Aorta (tissue), 5 donors: Measurements from ENCODE around the gene SRPRB. TPM values are rescaled to one million over a fixed set of nuclear protein-coding genes. Genes with fewer than 3 reads are reported as not detected.

Experiments used
- ATAC-seq: fragments of 200-7000 bp; cut with Tn5 transposase; one replicate; pipeline ENCODE4 v1.9.1; 2022; ENCODE audit warnings: moderate library complexity; ENCODE audit not compliant: low FRiP score
- DNase-seq, 2 donors: peaks; one replicate each; pipeline ENCODE4 v3.0.0-alpha.2; 2020
- H3K27ac ChIP-seq, 2 donors: one replicate each; pipeline ENCODE4 v1.5.1; 2013; ENCODE audit warnings: low read length in 2 of 2, mild to moderate bottlenecking in 2 of 2, moderate library complexity in 2 of 2, control low read depth in 1 of 2, inconsistent platforms in 1 of 2, low read depth in 1 of 2
- H3K27me3 ChIP-seq, 2 donors: one replicate each; pipeline ENCODE4 v1.6.1; 2013; ENCODE audit warnings: control low read depth in 1 of 2, low read length in 1 of 2, mild to moderate bottlenecking in 1 of 2, moderate library complexity in 1 of 2; ENCODE audit not compliant: insufficient read depth in 2 of 2, control insufficient read depth in 1 of 2
- H3K36me3 ChIP-seq, 2 donors: one replicate each; pipeline ENCODE4 v1.6.1; 2013; ENCODE audit warnings: control low read depth in 1 of 2, low read length in 1 of 2, mild to moderate bottlenecking in 1 of 2; ENCODE audit not compliant: insufficient read depth in 2 of 2, control insufficient read depth in 1 of 2
- H3K4me1 ChIP-seq, 2 donors: one replicate each; pipeline ENCODE4 v1.6.1; 2013; ENCODE audit warnings: low read length in 2 of 2, control low read depth in 1 of 2, mild to moderate bottlenecking in 1 of 2, moderate library complexity in 1 of 2; ENCODE audit not compliant: insufficient read depth in 2 of 2, control insufficient read depth in 1 of 2
- H3K4me3 ChIP-seq, 2 donors: one replicate each; pipeline ENCODE4 v1.5.1; 2013; ENCODE audit warnings: low read length in 2 of 2, control low read depth in 1 of 2, mild to moderate bottlenecking in 1 of 2
- H3K9me3 ChIP-seq: one replicate; pipeline ENCODE4 v1.6.1; 2013; ENCODE audit warnings: mild to moderate bottlenecking, low read length; ENCODE audit not compliant: control insufficient read depth
- WGBS, 2 donors: extraction: QIAGEN DNeasy Blood & Tissue Kit; methylation state at CpG; one replicate each; pipeline ENCODE4 v1.1.7; 2013; 5-methylcytosine and 5-hydroxymethylcytosine counted together
- intact Hi-C, 2 donors: fragments of 100-400 bp; cut with DNase I; formaldehyde crosslinking; loops; one replicate each; pipeline versions ENCODE4 v1.14.2 to v1.15.0; 2022
- polyA plus RNA-seq, 2 donors: library from polyadenylated mRNA; stranded (reverse); fragments of 200-250 nt; gene quantifications; one replicate each; pipeline ENCODE4 v1.2.3, GENCODE V29; 2013
- total RNA-seq, 2 donors: library from RNA; stranded (reverse); fragmentation: NEBNext Ultra II Directional; extraction: Animal tissue kit (Norgen Biotek cat#: 25700); gene quantifications; one replicate each; pipeline ENCODE4 v1.2.1, GENCODE V29; 2021
- donor health status: healthy with polysubstance abuse.
- donor health status: Bipolar disorder and iron deficiency.
- donor health status: DM: no; HTN: no; CAD: no.
- donor health status: DM: no; HTN: no; CAD: no.
- donor health status: DM: yes; HTN: yes; CAD: no.

Gene SRPRB
- total and polyA plus RNA-seq, 4 donors: 8.6 to 33.6 (median 25.5) TPM

GRCh38 chr3:133829310-133829707 is 23.7 kb downstream of the SRPRB start:
- intact Hi-C loops: no loop called here

DNA sequence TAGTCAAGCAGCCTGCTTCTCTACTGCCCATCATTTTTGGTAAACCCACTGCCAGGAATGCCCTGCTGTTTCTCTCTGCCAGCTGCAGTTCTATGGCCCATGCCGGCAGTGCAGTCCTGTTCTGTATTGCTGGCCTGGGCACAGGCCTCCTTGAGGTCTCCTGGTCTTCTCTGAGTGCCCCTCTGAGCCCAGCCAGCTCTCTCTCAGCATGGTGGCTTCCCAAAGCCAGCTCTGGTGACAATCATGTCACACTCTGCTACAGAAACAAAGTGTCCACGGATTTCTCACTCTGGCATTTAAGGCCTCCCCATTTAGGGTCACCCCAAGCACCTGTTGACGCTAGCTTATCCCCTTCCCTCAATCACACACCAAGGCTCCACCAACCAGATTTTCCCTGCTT is 24.5 kb downstream of the SRPRB start:
- no peak overlapping the region for H3K27ac ChIP-seq
- H3K27me3 ChIP-seq: no peaks in the 10 kb centered on the region
- H3K4me1 ChIP-seq: no peaks in the 10 kb centered on the region
- ATAC-seq: no peak
- H3K36me3 ChIP-seq: no peaks in the 10 kb centered on the region
- intact Hi-C loops: no loop called here
- 87 to 88% methylated on average over 3 of the region's 3 CpGs for WGBS, 2 donors
- DNase-seq: no peak
- H3K9me3 ChIP-seq: no peaks in the 10 kb centered on the region
- H3K4me3 ChIP-seq: no peak overlapping the region

More at GRCh38 chr3:133829310-133829707, 23.7 kb downstream of the SRPRB start:
- WGBS, 2 donors: 18 to 24% methylated on average over 3 of the region's 3 CpGs
- no peak for ATAC-seq
- H3K27me3 ChIP-seq: no peaks in the 10 kb centered on the region
- H3K36me3 ChIP-seq: peaks cover 0 to under 1% of the 10 kb centered on the region in 2 donors
- no peaks in the 10 kb centered on the region for H3K9me3 ChIP-seq
- H3K4me1 ChIP-seq: no peaks in the 10 kb centered on the region
- no peak overlapping the region for H3K4me3 ChIP-seq
- no peak for DNase-seq
- no peak overlapping the region for H3K27ac ChIP-seq

- Histone ChIP-seq H3K27ac (no peak overlapping the region), H3K9me3 (no peaks in the 10 kb centered on the region), H3K4me3 (no peak overlapping the region), H3K27me3 (no peaks in the 10 kb centered on the region), H3K4me1 (no peaks in the 10 kb centered on the region), H3K36me3 (no peaks in the 10 kb centered on the region)
- DNase-seq (no peak), ATAC-seq (no peak)
- 87 to 89% methylated on average over 13 of the region's 13 CpGs for whole genome bisulfite sequencing, 2 donors
- intact Hi-C loops: no loop called here
Measured at GRCh38 chr3:133831966-133832801, 26.6 kb downstream of the SRPRB start.

GRCh38 chr3:133832802-133833144 is 27.2 kb downstream of the SRPRB start:
- 94 to 95% methylated on average over 10 of the region's 10 CpGs for WGBS, 2 donors

GRCh38 chr3:133833267-133833666 is 27.7 kb downstream of the SRPRB start:
- H3K4me3 ChIP-seq: no peak overlapping the region
- DNase-seq (no peak), ATAC-seq (no peak)
- 92 to 96% methylated on average over 5 of the region's 5 CpGs for WGBS, 2 donors
- H3K36me3 ChIP-seq: no peaks in the 10 kb centered on the region
- no peaks in the 10 kb centered on the region for H3K9me3 ChIP-seq
- intact Hi-C loops: no loop called here
- no peaks in the 10 kb centered on the region for H3K27me3 ChIP-seq
- H3K27ac ChIP-seq: no peak overlapping the region
- H3K4me1 ChIP-seq: no peaks in the 10 kb centered on the region

More at GRCh38 chr3:133832802-133833144, 27.2 kb downstream of the SRPRB start:
- ATAC-seq (no peak), DNase-seq (no peak)
- intact Hi-C loops: no loop called here
- Histone ChIP-seq H3K9me3 (no peaks in the 10 kb centered on the region), H3K27me3 (no peaks in the 10 kb centered on the region), H3K4me1 (no peaks in the 10 kb centered on the region), H3K36me3 (no peaks in the 10 kb centered on the region), H3K4me3 (no peak overlapping the region), H3K27ac (no peak overlapping the region)

GRCh38 chr3:133833880-133834620 is 28.4 kb downstream of the SRPRB start:
- no peaks in the 10 kb centered on the region for H3K9me3 ChIP-seq
- no peak overlapping the region for H3K4me3 ChIP-seq
- DNase-seq (no peak), ATAC-seq (no peak)
- H3K4me1 ChIP-seq: no peaks in the 10 kb centered on the region
- no peaks in the 10 kb centered on the region for H3K36me3 ChIP-seq
- H3K27me3 ChIP-seq: no peaks in the 10 kb centered on the region
- intact Hi-C loops: no loop called here
- WGBS, 2 donors: 91 to 95% methylated on average over 13 of the region's 13 CpGs
- no peak overlapping the region for H3K27ac ChIP-seq

GRCh38 chr3:133834621-133835417 is 29.2 kb downstream of the SRPRB start:
- ATAC-seq: no peak
- Histone ChIP-seq H3K27me3 (no peaks in the 10 kb centered on the region), H3K27ac (no peak overlapping the region), H3K9me3 (no peaks in the 10 kb centered on the region), H3K4me3 (no peak overlapping the region), H3K36me3 (no peaks in the 10 kb centered on the region), H3K4me1 (no peaks in the 10 kb centered on the region)
- no peak for DNase-seq
- WGBS, 2 donors: 92 to 95% methylated on average over 14 of the region's 14 CpGs
- intact Hi-C loops: no loop called here

- no peak for ATAC-seq
- intact Hi-C loops: no loop called here
- no peak overlapping the region for H3K4me3 ChIP-seq
- H3K27me3 ChIP-seq: no peaks in the 10 kb centered on the region
- H3K36me3 ChIP-seq: no peaks in the 10 kb centered on the region
- no peaks in the 10 kb centered on the region for H3K9me3 ChIP-seq
- WGBS, 2 donors: 94 to 95% methylated on average over 3 of the region's 3 CpGs
- H3K4me1 ChIP-seq: no peaks in the 10 kb centered on the region
- no peak overlapping the region for H3K27ac ChIP-seq
- DNase-seq: no peak
Measured at GRCh38 chr3:133835418-133835743, 29.8 kb downstream of the SRPRB start.
